ENCODE measurements around the gene GMPS. TPM values are rescaled to one million over a fixed set of nuclear protein-coding genes. Genes with fewer than 3 reads are reported as not detected.
A peak's percentile ranks its signal among the peaks of the same experiment; 100 is the strongest.

GMPS gene
- total and polyA plus RNA-seq, 2 of the 13 experiments (the other 11 are each of a cell fraction or from before 2014, with no cell fraction given): 29.6 to 85.5 TPM

GRCh38 chr3:155835341-155836071 is 34.9 kb upstream of the GMPS start:
- no peak overlapping the region for H3K27ac ChIP-seq (ENCODE audit: extremely low read length, insufficient read depth, low read length)
- H3K27me3 ChIP-seq (ENCODE audit: control insufficient read depth in 1 of 2, insufficient read depth in 2 of 2, low read length in 2 of 2): no peaks in the 10 kb centered on the region
- WGBS (ENCODE audit: low lambda C conversion rate): 92% methylated on average over 9 of the region's 9 CpGs
- no TSS peak for BruUV-seq (replicated peaks)
- no peaks in the 10 kb centered on the region for H3K4me1 ChIP-seq (ENCODE audit: insufficient read depth, low read length)
- no peaks in the 10 kb centered on the region for H3K9me3 ChIP-seq (ENCODE audit: low read length)
- in situ Hi-C loops (cut with HindIII; ENCODE audit: extremely low pct_ligation_motif_present, low pct_unique_long_range_greater_than_20kb) (no loop called here), intact Hi-C loops (cut with micrococcal nuclease; ENCODE audit: unreplicated experiment) (no loop called here)
- no peak overlapping the region for H3K4me2 ChIP-seq (ENCODE audit: low read depth, low read length)
- FAIRE-seq: no peak
- no peak for DNase-seq (ENCODE audit: low spot score)
- H3K36me3 ChIP-seq (replicated peaks in 1 of 2; ENCODE audit: control insufficient read depth in 1 of 2, insufficient read depth in 2 of 2, low read length in 2 of 2): peaks cover 0 to 7% of the 10 kb centered on the region in 2 experiments; a peak in 2 of 5 replicates
- TF ChIP-seq, protein P1, sequence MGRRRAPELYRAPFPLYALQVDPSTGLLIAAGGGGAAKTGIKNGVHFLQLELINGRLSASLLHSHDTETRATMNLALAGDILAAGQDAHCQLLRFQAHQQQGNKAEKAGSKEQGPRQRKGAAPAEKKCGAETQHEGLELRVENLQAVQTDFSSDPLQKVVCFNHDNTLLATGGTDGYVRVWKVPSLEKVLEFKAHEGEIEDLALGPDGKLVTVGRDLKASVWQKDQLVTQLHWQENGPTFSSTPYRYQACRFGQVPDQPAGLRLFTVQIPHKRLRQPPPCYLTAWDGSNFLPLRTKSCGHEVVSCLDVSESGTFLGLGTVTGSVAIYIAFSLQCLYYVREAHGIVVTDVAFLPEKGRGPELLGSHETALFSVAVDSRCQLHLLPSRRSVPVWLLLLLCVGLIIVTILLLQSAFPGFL (CRISPR knock-in tag; IDR thresholded peaks at IDR 0.05): no peak
- no peak for TF ChIP-seq RFXAP (CRISPR knock-in tag; IDR thresholded peaks at IDR 0.05; ENCODE audit: borderline replicate concordance)
- no peak for TF ChIP-seq RBAK (CRISPR knock-in tag; IDR thresholded peaks at IDR 0.05)
- TF ChIP-seq ELF4 (CRISPR knock-in tag; IDR thresholded peaks at IDR 0.05; ENCODE audit: borderline replicate concordance): no peak
- TF ChIP-seq ZNF30 (CRISPR knock-in tag; IDR thresholded peaks at IDR 0.05): no peak
- TF ChIP-seq ZNF121 (CRISPR knock-in tag; IDR thresholded peaks at IDR 0.05): no peak
- no peak for TF ChIP-seq MEIS2 (CRISPR knock-in tag; IDR thresholded peaks at IDR 0.05)
- TF ChIP-seq ATF2 (CRISPR knock-in tag; IDR thresholded peaks at IDR 0.05): no peak
- TF ChIP-seq SP140L (CRISPR knock-in tag; IDR thresholded peaks at IDR 0.05; ENCODE audit: borderline replicate concordance): no peak
- TF ChIP-seq, protein P2, sequence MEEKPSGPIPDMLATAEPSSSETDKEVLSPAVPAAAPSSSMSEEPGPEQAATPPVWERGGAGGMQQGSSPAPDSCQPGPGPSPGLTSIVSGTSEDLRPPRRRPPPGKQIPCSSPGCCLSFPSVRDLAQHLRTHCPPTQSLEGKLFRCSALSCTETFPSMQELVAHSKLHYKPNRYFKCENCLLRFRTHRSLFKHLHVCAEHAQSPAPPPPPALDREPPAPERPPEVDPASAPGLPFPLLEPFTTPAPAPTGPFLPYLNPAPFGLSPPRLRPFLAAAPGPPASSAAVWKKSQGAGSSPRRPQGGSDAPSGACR (CRISPR knock-in tag; IDR thresholded peaks at IDR 0.05): no peak
- TF ChIP-seq SUZ12 (IDR thresholded peaks at IDR 0.05; ENCODE audit: low read depth, low read length): no peak
- no peak for TF ChIP-seq KMT2A (CRISPR knock-in tag; IDR thresholded peaks at IDR 0.05)
- H3K4me3 ChIP-seq (replicated peaks in 1 of 3; ENCODE audit: insufficient read depth in 1 of 3, low read depth in 2 of 3, low read length in 3 of 3): no peak overlapping the region
- ATAC-seq: peak; percentile 59
- no peak overlapping the region for H2AFZ ChIP-seq (ENCODE audit: low read length)
- CTCF ChIA-PET (ENCODE audit: low intra/inter-chr PET ratio, low total read pairs): no interaction called here
- no peaks in the 10 kb centered on the region for H3K79me2 ChIP-seq (ENCODE audit: insufficient read depth, low read length)
- no peak overlapping the region for H3K9ac ChIP-seq (ENCODE audit: insufficient read depth, low read depth, low read length)
- no peaks in the 10 kb centered on the region for H4K20me1 ChIP-seq (ENCODE audit: insufficient read depth, low read length)
- POLR2A ChIA-PET: no interaction called here
